ENCODE results near the gene XRCC4.

The XRCC4 gene

DNA sequence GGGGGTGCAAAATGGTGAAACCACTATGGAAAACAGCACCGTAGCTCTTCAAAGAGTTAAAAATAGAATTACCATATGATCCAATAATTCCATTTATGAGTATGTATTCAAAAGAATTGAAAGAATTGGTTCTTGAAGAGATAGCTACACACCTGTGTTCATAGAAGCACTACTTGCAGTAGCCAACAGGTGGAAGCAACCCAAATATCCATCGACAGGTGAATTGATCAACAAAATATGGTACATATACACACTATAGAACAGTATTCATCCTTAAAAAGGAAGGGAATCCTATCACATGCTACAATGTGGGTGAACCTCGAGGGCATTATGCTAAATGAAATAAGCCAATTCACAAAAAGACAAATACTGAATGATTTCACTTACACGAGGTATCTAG is 308.5 kb downstream of the XRCC4 start:
- no peak for TF ChIP-seq ZNF274 (IDR thresholded peaks at IDR 0.05; ENCODE audit: low read depth, low read length)
- H3K4me3 ChIP-seq (ENCODE audit: low read length) = no peak overlapping the region

DNA sequence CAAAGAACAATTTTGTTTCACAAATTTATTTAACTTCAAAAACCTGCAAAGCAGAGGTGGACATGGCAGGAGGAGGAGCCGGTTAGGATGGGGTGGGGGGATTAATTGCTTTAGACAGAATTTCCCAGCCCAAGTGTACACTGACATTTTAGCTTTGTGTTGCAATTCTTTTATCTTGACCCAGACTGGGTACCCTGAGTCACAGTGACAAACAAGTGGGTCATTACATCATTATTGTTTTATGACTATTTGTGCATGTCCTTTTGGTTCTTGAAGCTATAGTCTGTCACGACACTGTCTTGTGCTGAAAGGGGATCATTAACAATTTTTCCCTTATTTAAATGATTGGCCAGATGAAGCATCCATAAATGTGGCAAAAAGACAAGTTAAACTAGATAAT is 309.7 kb downstream of the XRCC4 start:
- H3K4me3 ChIP-seq (ENCODE audit: low read length) = no peak overlapping the region
- no peak for TF ChIP-seq ZNF274 (IDR thresholded peaks at IDR 0.05; ENCODE audit: low read depth, low read length)

DNA sequence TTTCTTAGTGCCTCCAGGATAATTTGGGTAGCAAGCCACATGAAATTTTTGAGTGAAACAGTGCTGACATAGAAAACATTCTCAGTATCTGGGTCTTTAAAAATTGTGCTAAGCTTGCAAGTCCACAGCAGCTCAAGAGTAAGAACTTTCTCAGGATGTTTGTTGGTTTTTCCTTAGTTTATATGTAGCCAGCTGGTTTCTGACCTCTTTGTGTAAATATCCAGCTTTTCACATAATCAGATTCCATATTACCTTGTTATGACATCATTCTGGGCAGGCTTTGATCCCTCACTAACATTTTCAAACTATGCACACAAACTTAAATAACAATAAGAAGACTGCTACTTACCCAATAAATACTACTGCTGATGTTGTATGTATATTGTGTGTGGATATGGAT is 311.3 kb downstream of the XRCC4 start:
- TF ChIP-seq ZNF274 (IDR thresholded peaks at IDR 0.05; ENCODE audit: low read depth, low read length) = no peak
- H3K4me3 ChIP-seq (ENCODE audit: low read length) = no peak overlapping the region

DNA sequence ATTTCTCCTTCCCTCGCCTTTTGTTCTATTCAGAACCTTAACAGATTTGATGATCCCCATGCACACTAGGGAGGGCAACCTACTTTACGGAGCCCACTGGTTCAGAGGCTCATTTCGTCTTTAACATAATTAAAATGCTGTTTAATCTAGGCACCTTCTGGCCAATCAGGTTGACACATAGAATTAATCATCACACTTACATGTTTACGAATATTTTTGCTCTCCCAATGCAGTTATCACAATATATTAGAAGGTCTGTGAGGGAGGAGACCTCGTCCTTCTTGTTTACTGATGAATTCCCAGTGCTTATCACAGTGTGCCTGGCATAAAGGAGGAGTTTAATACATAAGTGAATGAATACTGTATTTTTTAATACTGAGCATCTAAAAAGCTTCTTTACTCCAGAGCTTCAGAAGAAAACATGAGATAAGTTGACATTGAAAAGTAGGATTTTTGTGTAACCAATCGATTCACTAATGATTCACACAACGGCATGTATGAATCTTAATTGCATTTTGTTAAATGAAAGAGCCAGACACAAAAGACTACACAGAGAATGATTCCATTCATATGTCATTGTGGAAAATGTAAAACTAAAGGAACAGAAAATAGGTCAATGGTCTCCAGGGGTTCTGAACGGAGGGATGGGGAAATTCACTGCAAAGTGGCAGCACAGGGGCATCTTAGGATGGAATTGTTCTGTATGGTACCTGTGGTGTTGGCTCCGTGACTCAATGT is 315.6 kb downstream of the XRCC4 start:
- TF ChIP-seq ZNF274 (IDR thresholded peaks at IDR 0.05; ENCODE audit: low read depth, low read length) = no peak
- H3K4me3 ChIP-seq (ENCODE audit: low read length) = no peak overlapping the region

DNA sequence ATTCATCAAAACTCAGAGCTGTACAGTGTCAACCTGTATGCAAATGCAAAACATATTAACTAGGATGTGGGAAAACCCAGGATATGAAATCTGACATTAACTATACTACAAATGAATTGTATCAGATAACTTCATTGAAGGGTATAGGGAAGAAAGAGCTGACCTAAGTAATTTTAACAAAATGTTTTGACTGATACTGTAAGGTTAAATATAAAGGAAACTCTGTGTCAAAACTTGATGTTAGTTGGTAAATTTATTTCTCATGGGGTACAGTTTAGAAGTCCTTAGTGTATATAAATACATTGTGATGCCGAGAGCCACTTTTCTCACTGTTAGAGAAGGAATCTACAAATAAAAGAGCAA is 316.1 kb downstream of the XRCC4 start:
- no peak for TF ChIP-seq ZNF274 (IDR thresholded peaks at IDR 0.05; ENCODE audit: low read depth, low read length)

DNA sequence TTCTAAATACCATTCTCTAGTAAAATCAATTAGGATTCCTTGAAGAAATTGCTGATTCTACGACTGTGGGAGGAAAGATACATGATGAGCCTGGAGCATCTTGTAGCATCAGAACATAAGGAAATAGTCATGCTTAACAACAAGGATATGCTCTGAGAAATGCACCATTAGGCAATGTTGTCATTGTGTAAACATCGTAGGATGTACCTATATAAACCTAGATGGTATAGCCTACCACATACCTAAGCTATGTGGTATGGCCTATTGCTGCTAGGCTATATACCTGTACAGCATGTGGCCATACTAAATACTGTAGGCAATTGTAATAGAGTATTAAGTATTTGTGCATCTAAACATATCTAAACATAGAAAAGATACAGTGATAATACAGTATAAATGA is 316.8 kb downstream of the XRCC4 start:
- no peak for TF ChIP-seq ZNF274 (IDR thresholded peaks at IDR 0.05; ENCODE audit: low read depth, low read length)
- no peak overlapping the region for H3K4me3 ChIP-seq (ENCODE audit: low read length)

More for the DNA sequence above, 316.1 kb downstream of the XRCC4 start:
- no peak overlapping the region for H3K4me3 ChIP-seq (ENCODE audit: low read length)

DNA sequence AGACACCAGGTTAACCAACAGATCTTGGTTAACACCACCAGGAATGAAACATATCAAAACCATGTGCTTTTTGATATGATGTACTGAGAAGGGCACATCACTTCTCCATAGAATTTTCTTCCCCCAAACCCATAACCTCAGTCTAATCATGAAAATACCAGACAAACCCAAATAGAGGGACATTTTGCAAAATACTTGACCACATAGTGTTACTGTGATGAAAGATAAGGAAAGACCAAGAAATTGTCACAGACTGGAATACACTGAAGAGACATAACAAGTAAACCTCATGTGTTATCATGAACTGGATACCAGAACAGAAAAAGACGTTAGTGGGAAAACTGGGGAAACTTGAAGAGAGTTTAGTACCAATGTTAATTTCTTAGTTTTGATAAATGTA is 319.3 kb downstream of the XRCC4 start:
- no peak for TF ChIP-seq ZNF274 (IDR thresholded peaks at IDR 0.05; ENCODE audit: low read depth, low read length)
- no peak overlapping the region for H3K4me3 ChIP-seq (ENCODE audit: low read length)

DNA sequence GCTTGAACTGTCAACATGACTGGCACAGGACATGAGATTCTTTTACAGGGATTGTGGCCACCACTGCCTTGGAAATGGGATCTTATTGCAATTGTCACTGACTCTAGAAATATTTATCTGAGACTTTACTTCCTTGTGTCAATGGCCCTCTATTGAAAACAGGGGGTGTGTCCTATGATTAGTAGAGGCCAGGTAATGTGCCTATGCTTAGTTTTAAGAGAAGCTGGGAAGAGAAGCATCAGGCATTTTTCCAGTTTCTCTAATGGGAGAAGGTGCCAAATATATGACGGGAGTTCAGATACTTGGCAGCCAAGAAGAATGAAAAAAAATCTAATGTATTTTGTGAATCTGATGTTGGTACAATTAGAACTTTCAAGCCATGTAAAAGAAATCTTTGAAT is 320.3 kb downstream of the XRCC4 start:
- TF ChIP-seq ZNF274 (IDR thresholded peaks at IDR 0.05; ENCODE audit: low read depth, low read length) = no peak
- no peak overlapping the region for H3K4me3 ChIP-seq (ENCODE audit: low read length)

DNA sequence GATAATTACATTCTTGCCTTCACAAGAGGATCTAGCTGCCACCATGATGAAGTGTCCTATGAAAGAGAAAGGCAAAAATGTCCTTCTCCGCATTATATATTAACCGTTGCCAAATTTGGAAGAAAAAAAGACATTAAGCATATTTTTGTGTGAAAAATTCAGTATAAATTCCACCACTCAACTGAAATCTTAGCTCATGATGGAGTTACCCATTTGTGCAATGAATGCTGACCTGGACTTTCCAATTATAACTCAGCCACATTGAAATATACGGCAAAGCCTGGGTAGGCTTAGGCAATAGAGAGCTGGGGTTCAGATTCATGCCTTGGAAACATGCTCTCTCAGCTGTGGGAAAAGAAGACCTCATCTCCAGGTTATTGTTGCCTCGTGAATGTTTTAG is 322.9 kb downstream of the XRCC4 start:
- TF ChIP-seq ZNF274 (IDR thresholded peaks at IDR 0.05; ENCODE audit: low read depth, low read length) = no peak
- H3K4me3 ChIP-seq (ENCODE audit: low read length) = no peak overlapping the region

DNA sequence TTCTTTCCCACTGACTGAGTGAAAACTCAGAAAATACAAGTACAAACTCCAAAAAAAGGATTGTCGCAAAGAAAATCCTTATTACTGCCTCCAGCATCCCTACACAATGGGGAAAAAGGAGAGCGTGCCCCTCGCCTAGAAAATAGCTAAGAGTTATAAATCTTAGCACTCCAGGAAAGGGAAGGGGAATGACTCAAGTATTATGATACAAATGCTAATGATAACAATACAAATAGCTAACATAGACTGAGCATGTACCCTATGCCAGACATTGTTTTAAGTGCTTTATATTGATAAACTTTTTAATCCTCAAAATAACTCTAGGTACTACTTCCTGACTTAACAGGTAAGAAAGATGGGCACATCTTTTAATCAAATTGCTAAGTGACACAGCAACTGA is 323.4 kb downstream of the XRCC4 start:
- H3K4me3 ChIP-seq (ENCODE audit: low read length) = no peak overlapping the region
- no peak for TF ChIP-seq ZNF274 (IDR thresholded peaks at IDR 0.05; ENCODE audit: low read depth, low read length)

DNA sequence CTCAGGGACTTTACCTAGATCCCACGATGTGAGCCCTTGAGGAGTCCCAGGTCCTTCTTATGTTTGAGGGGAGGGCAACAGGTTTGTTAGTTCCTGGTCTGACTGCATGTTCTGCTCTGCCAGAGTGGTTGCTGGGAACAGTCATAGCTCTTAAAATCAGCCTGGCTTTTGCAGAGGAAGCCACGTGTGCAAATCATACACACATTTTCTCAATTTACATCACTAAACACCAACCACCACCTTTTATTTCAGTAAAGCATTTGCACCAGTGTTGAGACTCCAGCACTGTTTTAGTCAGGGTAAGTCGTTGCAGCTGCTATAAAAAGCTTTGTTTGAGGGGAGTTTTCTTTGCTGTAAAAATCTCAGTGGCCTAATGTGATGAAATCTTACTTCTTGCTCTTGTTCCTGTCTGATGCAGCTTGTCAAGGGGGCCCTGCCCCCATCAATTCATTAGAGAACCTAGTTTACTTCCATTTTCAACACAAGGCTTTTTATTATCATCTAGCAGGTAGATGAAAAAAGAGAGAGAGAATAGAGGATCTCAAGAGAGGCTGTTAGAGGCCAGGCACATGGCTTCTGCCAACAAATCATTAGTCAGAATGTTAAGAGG is 323.9 kb downstream of the XRCC4 start:
- no peak overlapping the region for H3K4me3 ChIP-seq (ENCODE audit: low read length)
- TF ChIP-seq ZNF274 (IDR thresholded peaks at IDR 0.05; ENCODE audit: low read depth, low read length) = no peak

DNA sequence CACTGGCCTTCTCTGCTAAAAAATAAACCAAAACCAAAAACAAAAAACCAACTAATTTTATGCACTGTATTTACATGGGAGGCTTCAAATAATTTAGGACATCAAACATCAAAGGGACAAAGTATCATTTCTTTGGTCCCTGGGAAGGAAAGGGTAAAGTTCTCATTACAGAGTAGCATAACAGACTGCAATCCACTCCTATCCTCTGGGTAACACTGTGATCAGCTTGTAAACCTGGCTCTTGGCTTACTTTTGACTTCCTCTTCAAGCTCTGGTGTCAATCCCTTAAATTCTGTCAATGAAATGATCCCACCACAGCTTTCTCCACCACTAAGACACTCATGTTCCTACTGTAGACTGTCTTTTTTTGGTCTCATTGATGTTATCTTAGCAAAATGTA is 324.4 kb downstream of the XRCC4 start:
- no peak overlapping the region for H3K4me3 ChIP-seq (ENCODE audit: low read length)
- no peak for TF ChIP-seq ZNF274 (IDR thresholded peaks at IDR 0.05; ENCODE audit: low read depth, low read length)

All from GM08714 (cell line).